Liver (tissue), 3 donors: ENCODE results near the gene FAM169A.

Experiments
- CTCF ChIP-seq: fragments of 150-350 bp; IDR thresholded peaks from 2 replicates; pipeline ENCODE4 v1.5.1; 2017; ENCODE audit warnings: improper control_type of control experiment, low read depth, low read length; ENCODE audit not compliant: missing input control
- EGR1 ChIP-seq, 2 donors: IDR thresholded peaks; 2 replicates each; pipeline ENCODE4 v1.6.1; 2016 to 2018; ENCODE audit warnings: antibody characterized with exemption in 2 of 2, low read depth in 2 of 2
- FOXA1 ChIP-seq: IDR thresholded peaks from 2 replicates; pipeline ENCODE4 v1.6.1; 2016; ENCODE audit warnings: antibody characterized with exemption
- MAX ChIP-seq: IDR thresholded peaks from 2 replicates; pipeline ENCODE4 v1.6.1; 2016; ENCODE audit warnings: antibody characterized with exemption
- RAD21 ChIP-seq, 2 donors: IDR thresholded peaks; 2 replicates each; pipeline ENCODE4 v1.6.1; 2016; ENCODE audit warnings: antibody characterized with exemption in 2 of 2, mild to moderate bottlenecking in 2 of 2
- REST ChIP-seq: IDR thresholded peaks from 2 replicates; pipeline ENCODE4 v1.6.1; 2016; ENCODE audit warnings: antibody characterized with exemption, mild to moderate bottlenecking
- RXRA ChIP-seq, 2 donors: IDR thresholded peaks; 2 replicates each; pipeline ENCODE4 v1.6.1; 2017 to 2018; ENCODE audit warnings: antibody characterized with exemption in 2 of 2, mild to moderate bottlenecking in 1 of 2
- SP1 ChIP-seq: IDR thresholded peaks from 2 replicates; pipeline ENCODE4 v1.6.1; 2018; ENCODE audit warnings: antibody characterized with exemption, mild to moderate bottlenecking
- ZBTB33 ChIP-seq: IDR thresholded peaks from 2 replicates; pipeline ENCODE4 v1.6.1; 2016; ENCODE audit warnings: antibody characterized with exemption
- donor health status: healthy.
- donor health status: healthy.

GRCh38 chr5:74766418-74766848, 99.8 kb downstream of the FAM169A start:
- peak; percentile 59 for TF ChIP-seq CTCF
- TF ChIP-seq EGR1 (IDR thresholded peaks at IDR 0.05; ENCODE audit: low read depth in 2 of 2) = no peak
- no peak for TF ChIP-seq RXRA (IDR thresholded peaks at IDR 0.05)
- no peak for TF ChIP-seq REST
- TF ChIP-seq SP1 = no peak
- peak; percentile 58 to 78 for TF ChIP-seq RAD21 (IDR thresholded peaks at IDR 0.05)
- no peak for TF ChIP-seq FOXA1
- no peak for TF ChIP-seq ZBTB33
- no peak for TF ChIP-seq MAX
